ENCODE data around the gene MPRIP. TPM values are rescaled to one million over a fixed set of nuclear protein-coding genes. Genes with fewer than 3 reads are reported as not detected.

MPRIP gene
- total RNA-seq, 1 experiment from 2014 or later = 258 TPM

DNA sequence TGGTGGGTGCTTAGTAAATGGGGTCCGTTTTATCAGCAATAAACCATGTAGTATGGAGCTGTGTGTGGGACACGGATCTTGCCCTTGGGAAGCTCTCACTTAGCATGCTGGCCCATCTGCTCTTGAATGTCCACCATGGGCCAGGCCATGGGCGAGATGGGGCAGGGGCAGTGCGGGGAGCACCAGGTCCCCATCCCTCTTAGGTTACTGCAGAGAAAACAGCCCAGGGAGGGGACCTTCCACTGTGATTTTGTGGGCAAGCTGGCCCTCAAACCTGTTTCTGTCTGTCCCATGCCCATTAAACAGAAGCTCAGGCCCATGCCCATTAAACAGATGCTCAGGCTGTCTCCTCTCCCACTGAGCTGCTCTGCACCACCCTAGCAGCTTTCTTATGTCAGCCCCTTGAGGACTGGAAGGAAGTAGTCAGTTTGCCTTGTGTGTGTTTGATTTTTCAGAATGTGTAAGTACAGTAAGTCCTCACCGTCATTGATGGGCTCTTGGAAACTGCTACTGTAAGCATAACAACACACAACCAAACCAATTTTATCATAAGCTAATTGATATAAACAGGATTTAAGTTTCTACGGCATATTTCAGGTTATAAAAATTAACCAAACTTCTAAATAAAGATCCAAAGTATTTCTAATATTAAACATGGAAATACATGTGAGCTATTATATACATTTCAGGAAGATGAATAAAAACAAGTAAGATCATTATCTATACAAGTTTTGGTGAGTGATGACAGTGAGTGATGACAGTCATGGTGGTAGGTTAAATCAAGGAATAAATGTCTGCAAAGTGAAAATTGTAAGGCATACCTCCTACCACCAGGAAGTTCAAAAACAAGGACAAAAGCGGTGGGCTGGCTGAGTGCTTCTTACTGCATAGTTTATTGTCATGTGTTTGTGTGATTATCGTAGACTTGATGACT, 11.5 kb downstream of the MPRIP start:
- DNase-seq (ENCODE audit: low read depth, low spot score) (no peak), ATAC-seq (no peak)
- no peak overlapping the region for H3K4me3 ChIP-seq (replicated peaks in 1 of 2; ENCODE audit: low read depth in 1 of 2, low read length in 2 of 2)
- H3K9ac ChIP-seq (ENCODE audit: low read length) = no peak overlapping the region
- H2AFZ ChIP-seq (ENCODE audit: low read depth, low read length, poor library complexity, severe bottlenecking) = no peak overlapping the region
- no peaks in the 10 kb centered on the region for H3K9me3 ChIP-seq (ENCODE audit: control insufficient read depth in 1 of 2, insufficient read depth in 1 of 2, low read depth in 1 of 2, low read length in 2 of 2)
- BruUV-seq (replicated peaks) = no TSS peak
- peaks cover 99% of the 10 kb centered on the region for H3K79me2 ChIP-seq (ENCODE audit: insufficient read depth, low read length)
- no peaks in the 10 kb centered on the region for H3K27me3 ChIP-seq (ENCODE audit: insufficient read depth, low read length)
- H3K4me2 ChIP-seq (ENCODE audit: low read length) = no peak overlapping the region
- ChIA-PET POLR2A (no interaction called here), RAD21 (ENCODE audit: low non-redundant PET in 1 of 2, low total read pairs in 2 of 2, uncharacterized antibody in 2 of 2, unreplicated experiment in 2 of 2) (no interaction called here), CTCF (no interaction called here)
- TF ChIP-seq ELF1 (IDR thresholded peaks at IDR 0.05; ENCODE audit: borderline replicate concordance, low read depth) (no peak), EGR1 (IDR thresholded peaks at IDR 0.05; ENCODE audit: low read depth) (no peak), JUND (IDR thresholded peaks at IDR 0.05) (no peak), CTCF (IDR thresholded peaks at IDR 0.05 in 2 of 3, conservative IDR thresholded peaks at IDR 0.05 in 1 of 3; ENCODE audit: borderline replicate concordance in 1 of 3, insufficient read depth in 1 of 3, low read depth in 2 of 3, low read length in 2 of 3) (no peak), ZBTB33 (IDR thresholded peaks at IDR 0.05; ENCODE audit: extremely low read depth, insufficient replicate concordance, low read length) (no peak), ATF3 (IDR thresholded peaks at IDR 0.05) (no peak), POLR2AphosphoS5 (IDR thresholded peaks at IDR 0.05; ENCODE audit: low read depth, low read length) (no peak), ZFX (IDR thresholded peaks at IDR 0.05) (no peak), RAD21 (IDR thresholded peaks at IDR 0.05; ENCODE audit: low read depth) (no peak), POLR2A (IDR thresholded peaks at IDR 0.05; ENCODE audit: borderline replicate concordance, extremely low read depth, insufficient read depth, insufficient read length) (no peak), SRF (IDR thresholded peaks at IDR 0.05; ENCODE audit: low read depth) (no peak), CEBPB (IDR thresholded peaks at IDR 0.05; ENCODE audit: low read depth) (no peak)
- TF ChIP-seq, protein P1, sequence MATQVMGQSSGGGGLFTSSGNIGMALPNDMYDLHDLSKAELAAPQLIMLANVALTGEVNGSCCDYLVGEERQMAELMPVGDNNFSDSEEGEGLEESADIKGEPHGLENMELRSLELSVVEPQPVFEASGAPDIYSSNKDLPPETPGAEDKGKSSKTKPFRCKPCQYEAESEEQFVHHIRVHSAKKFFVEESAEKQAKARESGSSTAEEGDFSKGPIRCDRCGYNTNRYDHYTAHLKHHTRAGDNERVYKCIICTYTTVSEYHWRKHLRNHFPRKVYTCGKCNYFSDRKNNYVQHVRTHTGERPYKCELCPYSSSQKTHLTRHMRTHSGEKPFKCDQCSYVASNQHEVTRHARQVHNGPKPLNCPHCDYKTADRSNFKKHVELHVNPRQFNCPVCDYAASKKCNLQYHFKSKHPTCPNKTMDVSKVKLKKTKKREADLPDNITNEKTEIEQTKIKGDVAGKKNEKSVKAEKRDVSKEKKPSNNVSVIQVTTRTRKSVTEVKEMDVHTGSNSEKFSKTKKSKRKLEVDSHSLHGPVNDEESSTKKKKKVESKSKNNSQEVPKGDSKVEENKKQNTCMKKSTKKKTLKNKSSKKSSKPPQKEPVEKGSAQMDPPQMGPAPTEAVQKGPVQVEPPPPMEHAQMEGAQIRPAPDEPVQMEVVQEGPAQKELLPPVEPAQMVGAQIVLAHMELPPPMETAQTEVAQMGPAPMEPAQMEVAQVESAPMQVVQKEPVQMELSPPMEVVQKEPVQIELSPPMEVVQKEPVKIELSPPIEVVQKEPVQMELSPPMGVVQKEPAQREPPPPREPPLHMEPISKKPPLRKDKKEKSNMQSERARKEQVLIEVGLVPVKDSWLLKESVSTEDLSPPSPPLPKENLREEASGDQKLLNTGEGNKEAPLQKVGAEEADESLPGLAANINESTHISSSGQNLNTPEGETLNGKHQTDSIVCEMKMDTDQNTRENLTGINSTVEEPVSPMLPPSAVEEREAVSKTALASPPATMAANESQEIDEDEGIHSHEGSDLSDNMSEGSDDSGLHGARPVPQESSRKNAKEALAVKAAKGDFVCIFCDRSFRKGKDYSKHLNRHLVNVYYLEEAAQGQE (IDR thresholded peaks at IDR 0.05; ENCODE audit: low read depth) = no peak
- H3K4me1 ChIP-seq (ENCODE audit: control insufficient read depth in 1 of 2, insufficient read depth in 2 of 2, low read length in 2 of 2) = peaks cover 2 to 38% of the 10 kb centered on the region in 2 experiments; a peak in 2 of 4 replicates
- intact Hi-C loops (cut with micrococcal nuclease) = no loop called here
- no peaks in the 10 kb centered on the region for H3K9me2 ChIP-seq (ENCODE audit: insufficient read depth)
- H4K20me1 ChIP-seq (ENCODE audit: insufficient read depth) = peaks cover 9% of the 10 kb centered on the region; the same call in 1 of the 2 replicates
- peaks cover 5 to 13% of the 10 kb centered on the region in 2 experiments; a peak in 3 of 4 replicates for H3K36me3 ChIP-seq (ENCODE audit: control insufficient read depth in 1 of 2, insufficient read depth in 2 of 2, low read length in 2 of 2)
- no peak overlapping the region for H3K27ac ChIP-seq (ENCODE audit: low read depth, low read length)
